Right cardiac atrium (tissue), 5 donors: ENCODE results near the gene KRTAP1-4. TPM values are rescaled to one million over a fixed set of nuclear protein-coding genes. Genes with fewer than 3 reads are reported as not detected.
"Not testable (repeated sequence)": the region's sequence is repeated elsewhere in the genome, so short reads cannot be mapped to it uniquely, and the experiment has no call there.

Experiments
- ATAC-seq, 2 donors: fragments of 200-7000 bp; cut with Tn5 transposase; one replicate each; pipeline versions ENCODE4 v1.8.0 to v1.9.1; 2020; ENCODE audit warnings: moderate library complexity in 2 of 2, mild to moderate bottlenecking in 1 of 2
- DNase-seq, 3 donors: peaks; one replicate each; pipeline ENCODE4 v3.0.0-alpha.2; 2020
- H3K27ac ChIP-seq: one replicate; pipeline ENCODE4 v1.5.1; 2013; ENCODE audit warnings: mild to moderate bottlenecking, low read length, control low read depth, moderate library complexity
- H3K27me3 ChIP-seq: one replicate; pipeline ENCODE4 v1.6.1; 2013; ENCODE audit not compliant: control insufficient read depth, insufficient read depth
- H3K4me1 ChIP-seq: one replicate; pipeline ENCODE4 v1.6.1; 2013; ENCODE audit warnings: low read length; ENCODE audit not compliant: control insufficient read depth, insufficient read depth
- H3K4me3 ChIP-seq: one replicate; pipeline ENCODE4 v1.5.1; 2013; ENCODE audit warnings: low read length, control low read depth
- H3K9me3 ChIP-seq: one replicate; pipeline ENCODE4 v1.6.1; 2013; ENCODE audit warnings: low read length; ENCODE audit not compliant: control insufficient read depth
- WGBS: extraction: QIAGEN DNeasy Blood & Tissue Kit; methylation state at CpG from one replicate; pipeline ENCODE4 v1.1.7; 2013; 5-methylcytosine and 5-hydroxymethylcytosine counted together
- intact Hi-C, 4 donors: fragments of 100-400 bp; cut with DNase I; formaldehyde crosslinking; loops; one replicate each; pipeline versions ENCODE4 v1.11.0 to v1.14.0; 2022 to 2023
- polyA plus RNA-seq: library from polyadenylated mRNA; stranded (reverse); fragments of 200-250 nt; gene quantifications from one replicate; pipeline ENCODE4 v1.2.3, GENCODE V29; 2013
- total RNA-seq, 4 donors: library from RNA; stranded (reverse); fragmentation: NEBNext Ultra II Directional; extraction: Animal tissue kit (Norgen Biotek cat#: 25700); gene quantifications; one replicate each; pipeline ENCODE4 v1.2.1, GENCODE V29; 2021
- donor health status: healthy with polysubstance abuse.
- donor health status: DM: no; HTN: yes; CAD: no.
- donor health status: DM: no; HTN: no; CAD: no.
- donor health status: DM: no; HTN: yes; CAD: no; lungs with severe emphysema.
- donor health status: DM: yes; HTN: yes; CAD: no.

KRTAP1-4 gene
- total and polyA plus RNA-seq, 5 donors = not detected

DNA sequence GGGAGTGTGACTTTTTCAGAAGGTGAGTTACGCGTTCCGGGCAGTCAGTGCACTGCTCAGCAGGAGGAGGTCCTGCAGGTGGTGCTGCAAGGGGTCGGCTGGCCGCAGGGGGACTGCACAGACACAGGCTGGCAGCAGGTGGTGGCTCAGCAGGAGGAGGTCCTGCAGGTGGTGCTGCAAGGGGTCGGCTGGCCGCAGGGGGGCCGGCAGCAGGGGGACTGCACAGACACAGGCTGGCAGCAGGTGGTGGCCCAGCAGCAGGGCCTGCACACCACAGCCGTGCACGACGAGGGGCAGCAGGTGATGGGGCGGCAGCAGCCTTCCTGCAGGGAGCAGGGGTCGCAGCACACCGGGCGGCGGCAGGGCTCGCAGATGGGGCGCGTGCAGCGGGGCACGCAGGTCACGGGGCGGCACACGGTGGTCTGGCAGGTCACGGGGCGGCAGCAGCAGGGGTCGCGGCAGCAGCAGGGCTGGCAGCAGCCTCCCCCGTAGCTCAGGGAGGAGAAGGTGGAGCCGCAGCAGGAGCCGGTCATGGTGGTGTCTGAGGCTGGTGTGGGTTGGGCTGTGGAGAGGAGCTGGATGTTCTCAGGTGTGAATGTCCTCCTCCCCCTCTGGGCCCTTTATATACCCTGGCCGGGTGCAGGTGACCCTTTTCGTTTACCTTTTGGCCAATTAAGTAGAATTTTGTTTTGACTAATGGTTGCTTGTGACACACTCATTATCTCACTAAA, 16.9 kb upstream of the KRTAP1-4 start, which contains the start of gene KRTAP2-1:
TSS of gene KRTAP2-1 (minus strand) at position 582 of the 731 bp plus-strand sequence. CDS start at position 533, 49 bp downstream.
- H3K4me1 ChIP-seq, intact Hi-C loops, ATAC-seq, H3K9me3 ChIP-seq, DNase-seq, H3K27me3 ChIP-seq, H3K4me3 ChIP-seq, H3K27ac ChIP-seq: not testable (repeated sequence)
- 52% methylated on average over 10 of the region's 33 CpGs for WGBS

DNA sequence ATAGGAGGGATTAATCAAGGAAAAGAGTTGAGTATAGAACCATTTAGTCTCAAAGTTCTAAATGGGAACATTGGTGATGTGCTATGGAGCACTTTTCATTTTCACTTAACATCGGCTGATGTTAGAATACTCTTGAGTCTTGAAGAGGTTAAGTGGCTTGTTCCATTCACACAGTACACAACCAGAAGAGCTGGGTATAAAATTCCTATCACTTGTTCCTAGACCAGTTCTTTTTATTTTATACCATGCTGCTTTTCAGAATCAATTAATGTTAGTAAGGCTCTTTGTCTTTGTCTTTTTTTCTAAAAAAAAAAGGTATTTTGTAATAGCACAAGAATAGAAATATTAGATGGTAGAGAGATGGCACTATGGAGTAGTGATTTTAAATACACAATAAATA, 13.0 kb upstream of the KRTAP1-4 start:
- 97% methylated on average over 1 of the region's 1 CpG for WGBS
- H3K27ac ChIP-seq = no peak overlapping the region
- H3K9me3 ChIP-seq = no peaks in the 10 kb centered on the region
- no peak for DNase-seq
- H3K4me1 ChIP-seq = no peaks in the 10 kb centered on the region
- ATAC-seq = no peak
- intact Hi-C loops = no loop called here
- no peaks in the 10 kb centered on the region for H3K27me3 ChIP-seq
- no peak overlapping the region for H3K4me3 ChIP-seq

DNA sequence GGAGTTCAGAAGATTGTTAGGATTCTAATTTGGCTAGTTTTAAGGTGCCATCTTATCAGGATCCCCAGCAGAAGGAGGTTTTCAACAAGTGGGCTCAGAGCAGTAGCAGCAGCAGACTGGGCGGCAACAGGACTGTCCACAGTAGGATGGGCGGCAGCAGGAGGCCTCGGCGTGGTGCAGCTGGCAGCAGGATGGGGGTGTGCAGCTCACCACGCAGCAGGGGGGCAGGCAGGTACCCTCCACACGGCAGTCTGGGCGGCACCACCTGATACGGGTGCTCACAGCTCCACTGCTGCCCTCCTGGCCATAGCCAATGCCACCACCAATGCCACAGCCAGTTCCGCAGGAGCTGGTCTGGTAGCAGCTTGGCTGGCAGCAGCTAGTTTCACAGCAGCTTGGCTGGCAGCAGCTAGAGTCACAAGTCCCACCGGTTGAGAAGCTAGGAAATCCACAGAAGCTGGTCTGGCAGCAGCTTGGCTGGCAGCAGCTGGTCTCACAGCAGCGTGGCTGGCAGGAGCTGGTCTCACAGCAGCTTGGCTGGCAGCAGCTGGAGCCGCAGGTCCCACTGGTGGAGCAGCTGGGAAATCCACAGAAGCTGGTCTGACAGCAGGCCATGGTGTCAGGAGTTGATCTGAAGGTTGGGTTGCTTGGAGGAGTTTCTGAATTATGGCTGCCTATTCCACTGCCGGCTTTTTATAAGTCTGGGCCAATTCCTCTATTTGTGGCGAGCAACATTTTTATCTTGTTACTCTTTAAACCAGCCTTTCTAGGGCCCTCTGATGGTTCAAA, 11.0 kb upstream of the KRTAP1-4 start, which contains the start of gene KRTAP1-1:
TSS of gene KRTAP1-1 (minus strand) at position 668 of the 789 bp plus-strand sequence. CDS start at position 615, 53 bp downstream.
- ATAC-seq, H3K4me1 ChIP-seq, H3K4me3 ChIP-seq, intact Hi-C loops, H3K9me3 ChIP-seq, H3K27ac ChIP-seq, H3K27me3 ChIP-seq, DNase-seq: not testable (repeated sequence)
- WGBS = 71% methylated on average over 14 of the region's 14 CpGs

DNA sequence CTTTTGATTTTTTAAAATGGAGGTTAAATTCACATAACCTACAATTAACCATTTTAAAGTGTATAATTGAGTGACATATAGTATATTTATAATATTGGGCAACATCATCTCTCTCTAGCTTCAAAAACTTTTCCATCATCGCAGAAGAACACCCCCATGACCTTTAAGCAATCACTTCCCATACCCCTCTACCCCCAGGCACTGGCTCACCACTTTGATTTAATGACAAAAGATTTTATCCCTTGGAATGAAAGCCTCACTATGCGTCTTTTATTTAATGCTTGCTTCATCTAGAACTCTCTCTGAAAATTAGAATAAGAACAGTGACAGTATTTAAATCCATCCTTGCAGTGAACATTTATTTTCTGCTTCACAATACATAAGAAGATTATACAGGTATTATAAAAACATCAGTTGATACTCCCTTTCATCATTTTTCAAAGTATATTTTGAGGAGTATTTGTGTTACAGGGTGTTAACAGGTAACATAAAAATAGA, 7.9 kb upstream of the KRTAP1-4 start:
- Histone ChIP-seq H3K4me1 (no peaks in the 10 kb centered on the region), H3K4me3 (no peak overlapping the region), H3K27ac (no peak overlapping the region), H3K9me3 (no peaks in the 10 kb centered on the region), H3K27me3 (peaks cover 2% of the 10 kb centered on the region)
- ATAC-seq = no peak
- intact Hi-C loops = no loop called here
- WGBS = 74% methylated on average over 2 of the region's 2 CpGs
- no peak for DNase-seq

DNA sequence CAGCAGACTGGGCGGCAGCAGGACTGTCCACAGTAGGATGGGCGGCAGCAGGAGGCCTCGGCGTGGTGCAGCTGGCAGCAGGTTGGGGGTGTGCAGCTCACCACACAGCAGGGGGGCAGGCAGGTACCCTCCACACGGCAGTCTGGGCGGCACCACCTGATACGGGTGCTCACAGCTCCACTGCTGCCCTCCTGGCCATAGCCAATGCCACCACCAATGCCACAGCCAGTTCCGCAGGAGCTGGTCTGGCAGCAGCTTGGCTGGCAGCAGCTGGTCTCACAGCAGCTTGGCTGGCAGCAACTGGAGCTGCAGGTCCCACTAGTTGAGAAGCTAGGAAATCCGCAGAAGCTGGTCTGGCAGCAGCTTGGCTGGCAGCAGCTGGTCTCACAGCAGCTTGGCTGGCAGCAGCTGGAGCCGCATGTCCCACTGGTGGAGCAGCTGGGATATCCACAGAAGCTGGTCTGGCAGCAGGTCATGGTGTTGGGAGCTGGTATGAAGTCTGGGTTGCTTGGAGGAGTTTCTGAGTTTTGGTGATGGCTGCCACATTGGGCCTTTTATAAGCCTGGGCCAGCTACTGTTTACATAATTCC, 4.4 kb upstream of the KRTAP1-4 start, which contains the start of gene KRTAP1-3:
TSS of gene KRTAP1-3 (minus strand) at position 529 of the 590 bp plus-strand sequence. CDS start at position 476, 53 bp downstream.
- H3K9me3 ChIP-seq, H3K27ac ChIP-seq, intact Hi-C loops, H3K4me3 ChIP-seq, ATAC-seq, H3K27me3 ChIP-seq, H3K4me1 ChIP-seq: not testable (repeated sequence)
- peak in 1 of 3 donors; percentile 32 for DNase-seq
- WGBS = 85% methylated on average over 10 of the region's 10 CpGs

DNA sequence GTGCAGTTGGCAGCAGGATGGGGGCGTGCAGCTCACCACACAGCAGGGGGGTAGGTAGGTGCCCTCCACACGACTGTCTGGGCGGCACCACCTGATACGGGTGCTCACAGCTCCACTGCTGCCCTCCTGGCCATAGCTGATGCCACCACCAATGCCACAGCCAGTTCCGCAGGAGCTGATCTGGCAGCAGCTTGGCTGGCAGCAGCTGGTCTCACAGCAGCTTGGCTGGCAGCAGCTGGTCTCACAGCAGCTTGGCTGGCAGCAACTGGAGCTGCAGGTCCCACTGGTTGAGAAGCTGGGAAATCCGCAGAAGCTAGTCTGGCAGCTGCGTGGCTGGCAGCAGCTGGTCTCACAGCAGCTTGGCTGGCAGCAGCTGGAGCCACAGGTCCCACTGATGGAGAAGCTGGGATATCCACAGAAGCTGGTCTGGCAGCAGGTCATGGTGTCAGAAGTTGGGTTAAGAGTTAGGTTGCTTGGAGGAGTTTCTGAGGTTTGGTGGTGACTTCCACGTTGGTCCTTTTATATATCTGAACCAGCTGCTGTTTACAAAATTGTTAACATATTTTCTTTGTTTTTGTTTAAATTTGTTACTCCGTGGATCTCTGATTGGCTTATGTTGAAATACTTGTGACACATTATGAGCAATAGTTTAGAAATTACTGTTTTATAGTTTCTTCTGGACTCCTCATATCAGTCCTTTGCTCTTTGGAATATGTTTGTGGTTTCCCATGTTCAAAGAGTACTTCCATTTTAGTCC, 3.1 kb downstream of the KRTAP1-4 start, which contains the start of gene KRTAP1-5:
TSS of gene KRTAP1-5 (minus strand) at position 494 of the 757 bp plus-strand sequence. CDS start at position 441, 53 bp downstream.
- no peaks in the 10 kb centered on the region for H3K4me1 ChIP-seq
- ATAC-seq = no peak
- H3K27ac ChIP-seq = no peak within 1 kb of the TSS
- no peak for DNase-seq
- no peaks in the 10 kb centered on the region for H3K27me3 ChIP-seq
- WGBS = 79% methylated on average over 9 of the region's 9 CpGs
- intact Hi-C loops = no loop called here
- no peaks in the 10 kb centered on the region for H3K9me3 ChIP-seq
- H3K4me3 ChIP-seq = no peak within 1 kb of the TSS

DNA sequence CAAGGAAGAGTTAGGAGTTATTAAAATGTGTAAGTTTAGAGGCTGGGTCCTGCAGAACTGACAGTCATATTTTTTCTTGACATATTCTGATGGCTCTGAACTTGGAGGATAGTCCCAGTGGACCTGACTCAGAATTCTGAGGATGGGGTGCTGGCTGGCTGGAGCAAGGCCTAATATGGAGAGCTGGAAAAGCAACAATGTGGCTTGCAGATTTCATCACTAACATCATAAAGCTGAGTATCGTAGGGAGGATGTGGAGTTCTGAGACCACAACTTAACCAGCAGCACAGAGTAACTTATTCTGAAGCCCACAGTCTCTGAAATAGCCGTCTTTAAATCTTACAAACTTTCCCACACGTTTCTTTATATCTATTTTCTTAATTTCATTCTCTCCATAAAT, 5.3 kb downstream of the KRTAP1-4 start:
- DNase-seq = no peak
- no peak for ATAC-seq
- intact Hi-C loops = no loop called here
- Histone ChIP-seq H3K27me3 (no peaks in the 10 kb centered on the region), H3K9me3 (no peaks in the 10 kb centered on the region), H3K27ac (no peak overlapping the region), H3K4me3 (no peak overlapping the region), H3K4me1 (no peaks in the 10 kb centered on the region)
- 69% methylated on average over 3 of the region's 3 CpGs for WGBS

DNA sequence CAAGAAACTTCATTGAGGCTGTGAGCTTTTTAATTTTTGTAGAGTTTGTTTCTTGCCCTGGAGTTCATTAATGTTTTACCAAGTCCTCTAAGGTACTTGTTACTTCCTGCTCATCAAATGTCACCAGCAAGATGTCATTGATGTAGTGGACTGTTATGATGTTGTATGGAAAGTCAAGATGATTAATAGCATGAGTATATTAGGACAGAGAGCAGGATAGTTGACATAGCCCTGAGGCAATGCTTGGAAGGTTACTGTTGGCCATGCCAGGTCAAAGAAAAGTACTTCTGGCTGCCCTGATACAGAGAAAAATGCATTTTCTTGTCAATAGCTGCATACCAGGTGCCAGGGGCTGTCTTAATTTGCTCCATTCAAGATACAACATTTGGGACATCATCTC, 9.7 kb downstream of the KRTAP1-4 start:
- intact Hi-C loops = no loop called here
- no peaks in the 10 kb centered on the region for H3K4me1 ChIP-seq
- H3K4me3 ChIP-seq = no peak overlapping the region
- no peaks in the 10 kb centered on the region for H3K9me3 ChIP-seq
- H3K27me3 ChIP-seq = no peaks in the 10 kb centered on the region
- ATAC-seq (no peak), DNase-seq (no peak)
- no peak overlapping the region for H3K27ac ChIP-seq

DNA sequence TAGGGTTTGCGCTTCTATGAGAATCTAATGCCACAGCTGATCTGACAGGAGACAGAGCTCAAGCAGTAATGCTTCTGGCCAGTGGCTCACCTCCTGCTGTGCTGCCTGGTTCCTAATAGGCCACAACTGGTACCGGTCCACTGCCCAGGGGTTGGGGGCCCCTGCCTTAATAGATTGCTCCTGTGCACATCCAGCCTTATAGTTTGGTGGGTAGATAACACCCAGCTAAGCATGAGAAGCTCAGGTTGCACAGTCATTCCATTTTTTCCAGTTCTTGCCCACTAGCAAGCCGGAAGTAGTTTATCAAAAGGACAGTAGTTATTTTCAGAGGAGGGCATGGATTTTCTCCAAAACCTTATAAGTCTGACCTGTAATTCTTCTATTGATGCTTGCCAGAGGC, 10.6 kb downstream of the KRTAP1-4 start:
- ATAC-seq = no peak
- Histone ChIP-seq H3K27me3 (no peaks in the 10 kb centered on the region), H3K4me3 (no peak overlapping the region), H3K9me3 (no peaks in the 10 kb centered on the region), H3K27ac (no peak overlapping the region), H3K4me1 (no peaks in the 10 kb centered on the region)
- no peak for DNase-seq
- intact Hi-C loops = no loop called here
- 90% methylated on average over 3 of the region's 3 CpGs for WGBS

DNA sequence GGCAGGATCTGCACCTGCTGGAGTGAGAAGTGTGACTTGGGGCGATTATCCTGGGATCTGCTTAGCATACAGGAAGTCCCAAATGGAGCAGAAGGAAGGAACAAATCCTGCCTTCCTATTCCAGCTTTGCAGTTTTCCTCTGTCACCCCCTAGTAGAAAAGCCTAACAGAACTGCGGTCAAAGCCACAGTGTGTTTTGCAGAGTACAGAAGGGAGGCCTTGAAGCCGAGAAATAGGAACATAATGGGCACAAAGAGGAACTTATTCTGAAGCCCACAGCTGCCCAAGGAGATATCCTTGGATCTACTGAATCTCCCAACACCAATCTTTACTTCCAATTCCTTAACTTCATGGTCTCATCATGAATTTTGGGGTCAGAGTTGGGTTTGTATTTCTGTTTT, 11.5 kb downstream of the KRTAP1-4 start:
- intact Hi-C loops = no loop called here
- DNase-seq (no peak), ATAC-seq (no peak)
- H3K4me1 ChIP-seq = no peaks in the 10 kb centered on the region
- WGBS = 77% methylated on average over 3 of the region's 3 CpGs
- no peaks in the 10 kb centered on the region for H3K27me3 ChIP-seq
- H3K9me3 ChIP-seq = no peaks in the 10 kb centered on the region
- H3K4me3 ChIP-seq = no peak overlapping the region
- H3K27ac ChIP-seq = no peak overlapping the region
